ENCODE measurements around the gene PDE4D. TPM values are rescaled to one million over a fixed set of nuclear protein-coding genes. Genes with fewer than 3 reads are reported as not detected.

The PDE4D gene
- total and polyA plus RNA-seq, 2 donors (not counting 1 experiment from before 2014, with no cell fraction given), result 14.9 to 171 TPM

DNA sequence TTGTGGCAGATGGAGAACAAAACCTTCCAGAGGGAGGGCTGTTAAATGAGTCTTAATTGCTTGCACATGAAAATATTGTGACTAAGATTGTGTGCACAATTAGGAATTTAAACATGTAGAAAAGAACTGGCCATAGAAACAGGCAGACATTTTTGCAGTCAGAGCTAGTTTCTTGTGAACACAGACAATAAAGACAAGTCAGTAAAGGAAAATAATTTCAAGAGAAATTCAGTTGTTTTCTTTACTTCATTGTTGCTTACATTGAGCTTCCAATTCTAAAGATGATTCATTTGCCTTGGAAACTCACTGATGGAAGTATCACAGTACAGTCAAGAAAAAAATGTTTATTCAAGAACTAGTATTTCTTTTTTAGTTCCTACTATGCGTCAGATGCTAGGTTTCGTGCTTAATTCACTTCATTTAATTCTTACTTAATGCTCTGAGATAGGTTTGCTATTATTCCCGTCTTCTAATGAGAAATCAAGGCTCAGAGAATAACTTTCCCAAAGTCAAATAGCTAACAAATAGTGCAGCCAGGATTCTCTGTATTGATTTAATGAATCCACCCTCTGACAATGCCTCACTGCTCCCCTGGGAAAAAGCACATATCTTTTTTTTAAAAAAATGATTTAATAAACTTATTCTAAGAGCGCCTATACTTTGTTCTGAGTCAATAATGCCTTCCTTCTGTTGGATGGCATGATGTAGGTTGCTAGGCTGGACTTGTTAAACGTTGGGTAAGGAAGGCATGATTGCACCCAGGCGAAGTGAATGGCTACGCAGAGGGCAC, 729.3 kb downstream of the PDE4D start:
- H3K9me3 Mint-ChIP-seq (ENCODE audit: insufficient read depth), result no peaks in the 10 kb centered on the region
- H3K4me1 ChIP-seq (ENCODE audit: control insufficient read depth in 2 of 2, insufficient read depth in 2 of 2, low read length in 2 of 2), result no peaks in the 10 kb centered on the region
- H3K4me3 ChIP-seq (ENCODE audit: control extremely low read depth in 1 of 5, extremely low read depth in 1 of 5, insufficient read depth in 1 of 5, low read depth in 2 of 5, low read length in 4 of 5), result no peak overlapping the region
- WGBS (ENCODE audit: insufficient coverage), result 77% methylated on average over 4 of the region's 7 CpGs
- no peaks in the 10 kb centered on the region for H3K27me3 Mint-ChIP-seq
- no peak overlapping the region for H3K9ac ChIP-seq (ENCODE audit: low read length)
- no peak overlapping the region for H3K4me3 Mint-ChIP-seq
- POLR2A ChIA-PET, result interaction anchor here (0.6 kb wide), 1 partner anchor 15 kb away, joined by 3 read pairs; no protein-coding TSS in a partner anchor
- no peaks in the 10 kb centered on the region for H3K36me3 ChIP-seq (replicated peaks in 1 of 2; ENCODE audit: control extremely low read depth in 1 of 2, control insufficient read depth in 1 of 2, extremely low read depth in 1 of 2, insufficient read depth in 2 of 2, low read length in 1 of 2)
- no peak overlapping the region for H3K27ac ChIP-seq (ENCODE audit: low read length in 2 of 2)
- no peak overlapping the region for H2AFZ ChIP-seq (ENCODE audit: insufficient read depth, low read depth, low read length, poor library complexity, severe bottlenecking)
- H4K20me1 ChIP-seq (ENCODE audit: control insufficient read depth, insufficient read depth, low read length, poor library complexity, severe bottlenecking), result no peaks in the 10 kb centered on the region
- no peaks in the 10 kb centered on the region for H3K4me1 Mint-ChIP-seq
- no peaks in the 10 kb centered on the region for H3K27me3 ChIP-seq (replicated peaks in 1 of 4; ENCODE audit: control extremely low read depth in 1 of 4, control insufficient read depth in 3 of 4, insufficient read depth in 4 of 4, low read length in 3 of 4)
- intact Hi-C loops (cut with micrococcal nuclease), result no loop called here
- ATAC-seq (ENCODE audit: low read depth) (no peak), DNase-seq (no peak)
- no peaks in the 10 kb centered on the region for H3K9me3 ChIP-seq (ENCODE audit: control extremely low read depth in 1 of 3, control insufficient read depth in 2 of 3, insufficient read depth in 1 of 3, low read length in 2 of 3)
- CTCF ChIA-PET, result interaction anchor here (0.7 to 2.1 kb wide), 2 partner anchors 9 to 131 kb away, joined by 3 to 6 read pairs; no protein-coding TSS in a partner anchor
- no peaks in the 10 kb centered on the region for H3K79me2 ChIP-seq (ENCODE audit: control insufficient read depth, insufficient read depth, low read length)
- TF ChIP-seq, protein P1, sequence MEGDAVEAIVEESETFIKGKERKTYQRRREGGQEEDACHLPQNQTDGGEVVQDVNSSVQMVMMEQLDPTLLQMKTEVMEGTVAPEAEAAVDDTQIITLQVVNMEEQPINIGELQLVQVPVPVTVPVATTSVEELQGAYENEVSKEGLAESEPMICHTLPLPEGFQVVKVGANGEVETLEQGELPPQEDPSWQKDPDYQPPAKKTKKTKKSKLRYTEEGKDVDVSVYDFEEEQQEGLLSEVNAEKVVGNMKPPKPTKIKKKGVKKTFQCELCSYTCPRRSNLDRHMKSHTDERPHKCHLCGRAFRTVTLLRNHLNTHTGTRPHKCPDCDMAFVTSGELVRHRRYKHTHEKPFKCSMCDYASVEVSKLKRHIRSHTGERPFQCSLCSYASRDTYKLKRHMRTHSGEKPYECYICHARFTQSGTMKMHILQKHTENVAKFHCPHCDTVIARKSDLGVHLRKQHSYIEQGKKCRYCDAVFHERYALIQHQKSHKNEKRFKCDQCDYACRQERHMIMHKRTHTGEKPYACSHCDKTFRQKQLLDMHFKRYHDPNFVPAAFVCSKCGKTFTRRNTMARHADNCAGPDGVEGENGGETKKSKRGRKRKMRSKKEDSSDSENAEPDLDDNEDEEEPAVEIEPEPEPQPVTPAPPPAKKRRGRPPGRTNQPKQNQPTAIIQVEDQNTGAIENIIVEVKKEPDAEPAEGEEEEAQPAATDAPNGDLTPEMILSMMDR (IDR thresholded peaks at IDR 0.05), result no peak
- no peak for TF ChIP-seq EZH2 (IDR thresholded peaks at IDR 0.05; ENCODE audit: borderline replicate concordance, insufficient read depth, low read depth, low read length, poor library complexity, severe bottlenecking)
- H3K4me2 ChIP-seq (replicated peaks; ENCODE audit: low read depth, low read length, poor library complexity, severe bottlenecking), result no peak overlapping the region
- H3K27ac Mint-ChIP-seq, result no peak overlapping the region
